Activated T-cell treated with anti-CD3 and anti-CD28 coated beads, Interleukin-2, amount 50 U/mL, for 72 hours (primary cell): ENCODE results near the gene C16orf82. TPM values are rescaled to one million over a fixed set of nuclear protein-coding genes. Genes with fewer than 3 reads are reported as not detected.

ENCODE experiments used
- ATAC-seq, 2 donors: fragments of 150-1000 bp; cut with Tn5 transposase; replicated peaks in 1 of 2; 2 replicates each; pipeline ENCODE4 v1.10.0; 2021; ENCODE audit warnings: moderate library complexity in 2 of 2, mild to moderate bottlenecking in 1 of 2
- DNase-seq, 2 donors: peaks; one replicate each; pipeline ENCODE4 v3.0.0; 2021 to 2022; ENCODE audit warnings: mixed read lengths in 1 of 2
- H3K27ac Mint-ChIP-seq: one replicate; pipeline ENCODE4 v1.8.0; 2022; ENCODE audit warnings: mild to moderate bottlenecking, moderate library complexity, mixed read lengths
- H3K27me3 Mint-ChIP-seq: one replicate; pipeline ENCODE4 v1.8.0; 2022; ENCODE audit warnings: low read depth, mixed read lengths
- H3K36me3 Mint-ChIP-seq, 2 donors: one replicate each; pipeline ENCODE4 v1.8.0; 2022; ENCODE audit warnings: mixed read lengths in 2 of 2, mild to moderate bottlenecking in 1 of 2; ENCODE audit not compliant: insufficient read depth in 2 of 2
- H3K4me1 Mint-ChIP-seq: one replicate; pipeline ENCODE4 v1.8.0; 2022; ENCODE audit warnings: low read depth, mixed read lengths
- H3K4me3 Mint-ChIP-seq, 2 donors: one replicate each; pipeline ENCODE4 v1.8.0; 2022; ENCODE audit warnings: mild to moderate bottlenecking in 2 of 2, mixed read lengths in 2 of 2, moderate library complexity in 2 of 2
- H3K9me3 Mint-ChIP-seq, 2 donors: one replicate each; pipeline ENCODE4 v1.8.0; 2022; ENCODE audit warnings: mixed read lengths in 2 of 2
- total RNA-seq, 2 donors: library from RNA; stranded (reverse); gene quantifications; one replicate each; pipeline ENCODE4 v1.2.3, GENCODE V29; 2022

The C16orf82 gene
- total RNA-seq: not detected

- Mint-ChIP-seq H3K9me3 (no peaks in the 10 kb centered on the region), H3K27ac (no peak within 1 kb of the TSS), H3K27me3 (peaks cover 20% of the 10 kb centered on the region), H3K4me1 (no peaks in the 10 kb centered on the region), H3K4me3 (no peak within 1 kb of the TSS), H3K36me3 (no peaks in the 10 kb centered on the region)
- DNase-seq: no peak
- no peak for ATAC-seq
Observed at GRCh38 chr16:27066668-27067537, at the start of gene C16orf82. TSS of gene C16orf82 (plus strand) at chr16:27066927.

- Mint-ChIP-seq H3K36me3 (no peaks in the 10 kb centered on the region), H3K4me3 (no peak overlapping the region), H3K4me1 (no peaks in the 10 kb centered on the region), H3K27me3 (peaks cover 6% of the 10 kb centered on the region), H3K27ac (no peak overlapping the region), H3K9me3 (no peaks in the 10 kb centered on the region)
- ATAC-seq (no peak), DNase-seq (no peak)
Observed at GRCh38 chr16:27020031-27020430, 46.7 kb upstream of the C16orf82 start.

- ATAC-seq: no peak
- Mint-ChIP-seq H3K4me3 (no peak overlapping the region), H3K4me1 (no peaks in the 10 kb centered on the region), H3K36me3 (no peaks in the 10 kb centered on the region), H3K27me3 (peaks cover 1% of the 10 kb centered on the region), H3K27ac (no peak overlapping the region), H3K9me3 (peaks cover 0 to 1% of the 10 kb centered on the region in 2 donors)
- no peak for DNase-seq
Observed at GRCh38 chr16:27024010-27024409, 42.7 kb upstream of the C16orf82 start.

- DNase-seq (no peak), ATAC-seq (no peak)
- Mint-ChIP-seq H3K27ac (no peak overlapping the region), H3K4me1 (no peaks in the 10 kb centered on the region), H3K9me3 (peaks cover 0 to 1% of the 10 kb centered on the region in 2 donors), H3K27me3 (peaks cover 7% of the 10 kb centered on the region), H3K36me3 (no peaks in the 10 kb centered on the region), H3K4me3 (no peak overlapping the region)
Observed at GRCh38 chr16:27025581-27025980, 41.1 kb upstream of the C16orf82 start.

GRCh38 chr16:27027971-27028370 lies 38.8 kb upstream of the C16orf82 start:
- peaks cover 7% of the 10 kb centered on the region for H3K27me3 Mint-ChIP-seq
- DNase-seq (no peak), ATAC-seq (no peak)
- no peak overlapping the region for H3K4me3 Mint-ChIP-seq
- no peak overlapping the region for H3K27ac Mint-ChIP-seq
- no peaks in the 10 kb centered on the region for H3K4me1 Mint-ChIP-seq
- peaks cover 0 to 1% of the 10 kb centered on the region in 2 donors for H3K9me3 Mint-ChIP-seq
- H3K36me3 Mint-ChIP-seq: no peaks in the 10 kb centered on the region

- no peaks in the 10 kb centered on the region for H3K4me1 Mint-ChIP-seq
- DNase-seq: no peak
- H3K27me3 Mint-ChIP-seq: peaks cover 7% of the 10 kb centered on the region
Observed at GRCh38 chr16:27028591-27029110, 38.1 kb upstream of the C16orf82 start.

GRCh38 chr16:27029525-27029924 lies 37.2 kb upstream of the C16orf82 start:
- H3K4me3 Mint-ChIP-seq: no peak overlapping the region
- H3K27ac Mint-ChIP-seq: no peak overlapping the region
- DNase-seq: no peak
- H3K4me1 Mint-ChIP-seq: no peaks in the 10 kb centered on the region
- H3K36me3 Mint-ChIP-seq: no peaks in the 10 kb centered on the region
- H3K27me3 Mint-ChIP-seq: peaks cover 7% of the 10 kb centered on the region
- no peak for ATAC-seq
- H3K9me3 Mint-ChIP-seq: peaks cover 0 to 1% of the 10 kb centered on the region in 2 donors

More at GRCh38 chr16:27028591-27029110, 38.1 kb upstream of the C16orf82 start:
- no peaks in the 10 kb centered on the region for H3K36me3 Mint-ChIP-seq
- H3K4me3 Mint-ChIP-seq: no peak overlapping the region
- H3K9me3 Mint-ChIP-seq: peaks cover 0 to 1% of the 10 kb centered on the region in 2 donors
- no peak for ATAC-seq
- H3K27ac Mint-ChIP-seq: no peak overlapping the region

GRCh38 chr16:27033281-27033979 lies 33.3 kb upstream of the C16orf82 start:
- no peak overlapping the region for H3K27ac Mint-ChIP-seq
- no peaks in the 10 kb centered on the region for H3K4me1 Mint-ChIP-seq
- peaks cover 7% of the 10 kb centered on the region for H3K27me3 Mint-ChIP-seq
- no peak overlapping the region for H3K4me3 Mint-ChIP-seq
- DNase-seq (no peak), ATAC-seq (no peak)
- no peaks in the 10 kb centered on the region for H3K36me3 Mint-ChIP-seq
- no peaks in the 10 kb centered on the region for H3K9me3 Mint-ChIP-seq

GRCh38 chr16:27040732-27041131 lies 26.0 kb upstream of the C16orf82 start:
- H3K27me3 Mint-ChIP-seq: peaks cover 11% of the 10 kb centered on the region
- ATAC-seq: no peak

GRCh38 chr16:27046958-27047518 lies 19.7 kb upstream of the C16orf82 start:
- H3K36me3 Mint-ChIP-seq: peaks cover 0 to 2% of the 10 kb centered on the region in 2 donors
- no peak overlapping the region for H3K4me3 Mint-ChIP-seq
- ATAC-seq (no peak), DNase-seq (no peak)
- no peaks in the 10 kb centered on the region for H3K9me3 Mint-ChIP-seq
- peaks cover 4% of the 10 kb centered on the region for H3K27me3 Mint-ChIP-seq
- no peak overlapping the region for H3K27ac Mint-ChIP-seq
- H3K4me1 Mint-ChIP-seq: no peaks in the 10 kb centered on the region

More at GRCh38 chr16:27040732-27041131, 26.0 kb upstream of the C16orf82 start:
- H3K27ac Mint-ChIP-seq: no peak overlapping the region
- no peak overlapping the region for H3K4me3 Mint-ChIP-seq
- peaks cover 0 to 2% of the 10 kb centered on the region in 2 donors for H3K9me3 Mint-ChIP-seq
- peaks cover 0 to 2% of the 10 kb centered on the region in 2 donors for H3K36me3 Mint-ChIP-seq
- no peak for DNase-seq
- H3K4me1 Mint-ChIP-seq: no peaks in the 10 kb centered on the region

- DNase-seq (no peak), ATAC-seq (no peak)
- Mint-ChIP-seq H3K9me3 (no peaks in the 10 kb centered on the region), H3K27ac (no peak overlapping the region), H3K27me3 (peaks cover under 1% of the 10 kb centered on the region), H3K4me1 (no peaks in the 10 kb centered on the region), H3K4me3 (no peak overlapping the region), H3K36me3 (peaks cover 0 to 2% of the 10 kb centered on the region in 2 donors)
Observed at GRCh38 chr16:27048316-27048715, 18.4 kb upstream of the C16orf82 start.

- no peaks in the 10 kb centered on the region for H3K4me1 Mint-ChIP-seq
- no peaks in the 10 kb centered on the region for H3K9me3 Mint-ChIP-seq
- no peak overlapping the region for H3K4me3 Mint-ChIP-seq
- no peaks in the 10 kb centered on the region for H3K27me3 Mint-ChIP-seq
- H3K36me3 Mint-ChIP-seq: no peaks in the 10 kb centered on the region
- DNase-seq: no peak
- ATAC-seq: no peak
- H3K27ac Mint-ChIP-seq: no peak overlapping the region
Observed at GRCh38 chr16:27049117-27049516, 17.6 kb upstream of the C16orf82 start.

GRCh38 chr16:27052007-27052406 lies 14.7 kb upstream of the C16orf82 start:
- no peak for DNase-seq
- H3K27me3 Mint-ChIP-seq: no peaks in the 10 kb centered on the region
- no peak overlapping the region for H3K4me3 Mint-ChIP-seq
- ATAC-seq: no peak
- no peaks in the 10 kb centered on the region for H3K9me3 Mint-ChIP-seq
- H3K36me3 Mint-ChIP-seq: no peaks in the 10 kb centered on the region
- no peak overlapping the region for H3K27ac Mint-ChIP-seq
- H3K4me1 Mint-ChIP-seq: no peaks in the 10 kb centered on the region
